Activated naive CD8-positive, alpha-beta T cell (primary cell): ENCODE data around the gene SPATA21.
A peak's percentile ranks its signal among the peaks of the same experiment; 100 is the strongest.
"Not testable (repeated sequence)": the region's sequence is repeated elsewhere in the genome, so short reads cannot be mapped to it uniquely, and the experiment has no call there.

Experiments
- H3K27ac Mint-ChIP-seq: one replicate; pipeline ENCODE4 v1.8.0; 2021; ENCODE audit warnings: mixed read lengths
- H3K27me3 Mint-ChIP-seq: one replicate; pipeline ENCODE4 v1.8.0; 2021; ENCODE audit warnings: mixed read lengths
- H3K36me3 Mint-ChIP-seq: one replicate; pipeline ENCODE4 v1.8.0; 2021; ENCODE audit warnings: mixed read lengths
- H3K4me1 Mint-ChIP-seq: one replicate; pipeline ENCODE4 v1.8.0; 2021; ENCODE audit warnings: low read depth, mixed read lengths
- H3K4me3 Mint-ChIP-seq: one replicate; pipeline ENCODE4 v1.8.0; 2021; ENCODE audit warnings: mild to moderate bottlenecking, mixed read lengths
- H3K9me3 Mint-ChIP-seq: one replicate; pipeline ENCODE4 v1.8.0; 2021; ENCODE audit warnings: low read depth, mixed read lengths

SPATA21 gene

DNA sequence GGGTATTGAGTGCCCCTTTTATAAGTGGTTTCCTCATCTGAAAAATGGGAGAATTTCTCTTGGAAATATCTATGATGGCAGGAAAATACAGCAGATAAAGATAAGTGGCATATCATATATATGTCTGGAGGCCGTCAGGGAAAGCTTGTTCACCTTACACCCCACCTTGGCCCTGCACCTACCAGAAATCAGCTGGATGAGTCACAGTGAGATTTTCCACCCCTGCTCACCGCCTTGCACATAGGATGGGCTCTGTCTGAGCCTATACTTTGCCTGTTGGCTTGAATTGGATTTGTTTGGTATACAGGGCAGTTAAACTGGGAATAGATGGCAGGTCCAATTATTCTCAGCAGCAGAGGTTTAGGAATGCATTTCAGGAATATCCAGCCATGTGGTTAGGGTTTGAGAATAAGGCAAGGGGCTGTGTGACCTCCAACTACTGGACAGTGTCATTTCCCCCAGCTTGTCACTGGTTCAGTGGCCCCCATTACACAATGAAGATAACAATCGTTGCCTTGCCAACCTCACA, at the start of gene SPATA21:
SPATA21 (minus strand) TSS at position 479 of the 529 bp plus-strand sequence. CDS start 6,053 bp downstream, outside the sequence.
- no peak within 1 kb of the TSS for H3K4me3 Mint-ChIP-seq
- no peaks in the 10 kb centered on the region for H3K9me3 Mint-ChIP-seq
- peaks cover 14% of the 10 kb centered on the region for H3K4me1 Mint-ChIP-seq
- no peak within 1 kb of the TSS for H3K27ac Mint-ChIP-seq
- H3K27me3 Mint-ChIP-seq: no peaks in the 10 kb centered on the region
- H3K36me3 Mint-ChIP-seq: no peaks in the 10 kb centered on the region

DNA sequence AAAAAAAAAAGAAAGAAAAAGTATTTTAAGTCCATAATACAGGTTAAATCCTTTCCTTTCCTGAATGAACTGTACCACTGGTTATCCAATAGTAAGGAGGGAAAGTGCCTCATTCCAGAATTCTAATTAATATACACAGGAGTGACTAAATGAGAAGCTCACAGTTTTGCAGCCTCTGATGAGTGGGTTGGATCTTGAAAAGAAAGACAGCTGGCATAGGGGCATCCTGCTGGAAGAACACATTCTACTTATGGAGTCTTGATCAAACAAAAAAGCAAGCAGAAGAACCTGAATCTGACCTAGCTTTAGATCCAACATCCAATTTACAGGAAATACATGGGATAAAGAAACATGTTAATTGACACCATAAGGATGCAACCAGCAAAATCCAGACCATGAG, 49.8 kb upstream of the SPATA21 start:
- not testable (repeated sequence) for H3K27ac Mint-ChIP-seq, H3K9me3 Mint-ChIP-seq, H3K27me3 Mint-ChIP-seq, H3K4me1 Mint-ChIP-seq, H3K4me3 Mint-ChIP-seq, H3K36me3 Mint-ChIP-seq

DNA sequence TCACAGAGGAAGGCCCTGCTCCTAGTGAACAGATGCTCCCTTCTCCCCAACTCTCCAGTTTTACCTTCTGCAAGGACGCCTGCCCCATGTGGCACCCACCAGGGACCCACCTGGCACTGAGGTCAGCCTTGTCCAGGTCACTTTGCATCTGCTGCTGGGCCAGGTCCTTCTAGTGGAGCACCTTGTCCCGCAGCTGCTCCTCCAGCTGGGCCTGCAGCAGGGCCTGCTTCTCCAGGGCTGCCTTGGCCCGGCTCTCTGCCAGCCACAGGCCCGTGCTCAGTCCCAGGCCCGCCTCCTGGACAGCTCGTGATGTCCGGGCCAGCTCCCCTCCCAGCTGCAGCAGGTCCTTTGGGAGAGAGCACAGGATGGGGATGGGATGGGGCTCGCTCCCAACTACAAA, 49.1 kb upstream of the SPATA21 start:
- H3K27me3 Mint-ChIP-seq, H3K36me3 Mint-ChIP-seq, H3K27ac Mint-ChIP-seq, H3K4me3 Mint-ChIP-seq, H3K9me3 Mint-ChIP-seq, H3K4me1 Mint-ChIP-seq: not testable (repeated sequence)

- H3K27ac Mint-ChIP-seq: no peak overlapping the region
- no peak overlapping the region for H3K4me3 Mint-ChIP-seq
- peaks cover 2% of the 10 kb centered on the region for H3K36me3 Mint-ChIP-seq
- H3K9me3 Mint-ChIP-seq: no peaks in the 10 kb centered on the region
- no peaks in the 10 kb centered on the region for H3K4me1 Mint-ChIP-seq
- no peaks in the 10 kb centered on the region for H3K27me3 Mint-ChIP-seq
Measured at GRCh38 chr1:16484931-16485330, 47.7 kb upstream of the SPATA21 start.

DNA sequence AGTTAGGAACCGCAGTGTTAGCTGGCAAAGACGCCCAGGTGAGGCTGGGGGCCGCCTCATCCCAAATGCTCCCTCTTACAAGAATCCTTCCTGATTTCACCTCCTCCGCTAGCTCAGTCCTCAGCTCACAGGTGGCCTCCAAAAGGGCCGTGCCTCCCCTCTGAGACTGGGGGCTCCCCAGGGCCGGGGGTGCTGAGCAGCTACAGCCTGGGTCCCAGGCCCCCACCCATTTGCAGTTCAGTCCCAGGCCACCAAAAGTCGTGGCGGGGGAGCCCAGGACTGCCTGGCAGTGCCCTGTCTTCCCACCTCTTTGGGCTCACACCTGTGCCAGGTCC, 47.2 kb upstream of the SPATA21 start:
- H3K9me3 Mint-ChIP-seq: no peaks in the 10 kb centered on the region
- no peaks in the 10 kb centered on the region for H3K27me3 Mint-ChIP-seq
- H3K4me1 Mint-ChIP-seq: no peaks in the 10 kb centered on the region
- peaks cover 2% of the 10 kb centered on the region for H3K36me3 Mint-ChIP-seq
- no peak overlapping the region for H3K4me3 Mint-ChIP-seq
- no peak overlapping the region for H3K27ac Mint-ChIP-seq

GRCh38 chr1:16483639-16484500, 46.6 kb upstream of the SPATA21 start:
- H3K36me3 Mint-ChIP-seq, H3K27me3 Mint-ChIP-seq, H3K4me3 Mint-ChIP-seq, H3K27ac Mint-ChIP-seq, H3K4me1 Mint-ChIP-seq, H3K9me3 Mint-ChIP-seq: not testable (repeated sequence)

- not testable (repeated sequence) for H3K4me3 Mint-ChIP-seq, H3K36me3 Mint-ChIP-seq, H3K4me1 Mint-ChIP-seq, H3K27ac Mint-ChIP-seq, H3K27me3 Mint-ChIP-seq, H3K9me3 Mint-ChIP-seq
Measured at GRCh38 chr1:16483146-16483545, 45.9 kb upstream of the SPATA21 start.

GRCh38 chr1:16478091-16478490, 40.9 kb upstream of the SPATA21 start:
- Mint-ChIP-seq H3K9me3 (no peaks in the 10 kb centered on the region), H3K27ac (no peak overlapping the region)

DNA sequence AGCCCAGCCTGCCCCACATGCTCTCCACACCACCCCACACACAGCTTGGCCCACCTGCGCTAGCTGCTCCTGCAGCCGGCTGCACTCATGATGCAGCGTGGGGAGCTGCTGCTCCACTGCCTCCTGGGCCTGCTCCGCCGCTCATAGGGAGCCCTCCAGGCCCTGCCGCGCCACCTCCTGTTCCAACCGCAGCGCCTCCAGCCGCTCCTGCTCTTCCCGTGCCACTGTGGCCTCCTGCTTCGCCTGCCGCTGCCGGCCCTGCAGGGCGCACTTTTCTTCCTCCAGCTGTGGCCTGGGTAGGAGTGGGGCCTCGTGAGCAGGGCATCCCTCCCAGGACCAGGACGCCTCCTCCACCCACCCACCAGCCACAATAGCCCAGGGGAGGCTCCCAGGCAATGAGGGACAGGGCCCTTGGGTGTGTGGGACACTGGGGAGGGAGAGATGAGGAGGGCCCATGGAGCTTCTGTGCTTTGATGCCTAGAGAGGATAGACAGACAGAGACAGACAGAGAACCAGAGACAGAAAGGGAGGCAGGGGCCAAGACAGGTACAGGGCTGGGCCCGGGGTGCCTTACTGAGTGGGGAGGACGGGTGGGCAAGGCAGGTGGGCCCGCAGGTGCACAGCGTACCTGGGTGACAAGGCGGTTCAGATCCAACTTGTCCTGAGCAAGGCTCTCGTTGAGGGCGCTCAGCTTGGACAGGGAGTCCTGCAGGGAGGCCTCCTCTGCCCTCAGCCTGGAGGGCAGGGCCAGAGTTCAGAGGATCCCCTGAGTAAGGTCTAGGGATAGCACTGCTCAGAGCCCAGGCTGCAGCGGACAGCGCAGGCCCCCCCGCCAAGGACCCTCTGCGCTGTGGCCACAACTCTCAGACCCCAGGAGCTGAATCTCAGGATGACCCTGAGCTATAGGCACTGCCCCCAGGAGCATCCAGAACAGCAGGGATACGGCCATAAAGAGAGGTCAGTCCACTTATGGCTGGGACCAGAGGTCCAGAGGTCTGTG, 38.8 kb upstream of the SPATA21 start:
- not testable (repeated sequence) for H3K4me1 Mint-ChIP-seq, H3K36me3 Mint-ChIP-seq, H3K9me3 Mint-ChIP-seq

More at GRCh38 chr1:16478091-16478490, 40.9 kb upstream of the SPATA21 start:
- H3K4me3 Mint-ChIP-seq: no peak overlapping the region
- H3K36me3 Mint-ChIP-seq: peaks cover 9% of the 10 kb centered on the region
- no peaks in the 10 kb centered on the region for H3K27me3 Mint-ChIP-seq
- H3K4me1 Mint-ChIP-seq: peaks cover 4% of the 10 kb centered on the region

GRCh38 chr1:16474891-16475290, 37.7 kb upstream of the SPATA21 start:
- not testable (repeated sequence) for H3K4me1 Mint-ChIP-seq, H3K9me3 Mint-ChIP-seq, H3K27ac Mint-ChIP-seq, H3K36me3 Mint-ChIP-seq, H3K27me3 Mint-ChIP-seq, H3K4me3 Mint-ChIP-seq

More for the DNA sequence above, 38.8 kb upstream of the SPATA21 start:
- H3K27ac Mint-ChIP-seq, H3K4me3 Mint-ChIP-seq, H3K27me3 Mint-ChIP-seq: not testable (repeated sequence)

- no peaks in the 10 kb centered on the region for H3K27me3 Mint-ChIP-seq
- H3K4me1 Mint-ChIP-seq: peaks cover 4% of the 10 kb centered on the region
- H3K9me3 Mint-ChIP-seq: no peaks in the 10 kb centered on the region
- no peak overlapping the region for H3K4me3 Mint-ChIP-seq
- H3K27ac Mint-ChIP-seq: no peak overlapping the region
- peaks cover 10% of the 10 kb centered on the region for H3K36me3 Mint-ChIP-seq
Measured at GRCh38 chr1:16474166-16474800, 37.1 kb upstream of the SPATA21 start.

- Mint-ChIP-seq H3K4me3 (no peak overlapping the region), H3K36me3 (peaks cover 7% of the 10 kb centered on the region), H3K9me3 (no peaks in the 10 kb centered on the region), H3K27me3 (no peaks in the 10 kb centered on the region), H3K4me1 (peaks cover 2% of the 10 kb centered on the region), H3K27ac (no peak overlapping the region)
Measured at GRCh38 chr1:16468558-16468957, 31.3 kb upstream of the SPATA21 start.

GRCh38 chr1:16464917-16465625, 27.8 kb upstream of the SPATA21 start:
- Mint-ChIP-seq H3K27me3 (no peaks in the 10 kb centered on the region), H3K36me3 (peaks cover 7% of the 10 kb centered on the region), H3K27ac (peak overlapping the region; percentile 28), H3K4me1 (peaks cover 7% of the 10 kb centered on the region), H3K4me3 (no peak overlapping the region), H3K9me3 (no peaks in the 10 kb centered on the region)

- Mint-ChIP-seq H3K27me3 (no peaks in the 10 kb centered on the region), H3K9me3 (no peaks in the 10 kb centered on the region), H3K4me3 (no peak overlapping the region), H3K36me3 (peaks cover 7% of the 10 kb centered on the region), H3K27ac (peak overlapping the region; percentile 50), H3K4me1 (peaks cover 7% of the 10 kb centered on the region)
Measured at GRCh38 chr1:16462773-16463330, 25.6 kb upstream of the SPATA21 start.
